NCI-H2107 treated with DMSO at 0.1 percent for 48 hours (cell line): ENCODE data around the gene MIA3.

Experiments
- DNase-seq: peaks from one replicate; lab custom pipeline; 2025; ENCODE audit not compliant: unreplicated experiment; lab: John Stamatoyannopoulos, UW

Gene MIA3

GRCh38 chr1:222716393-222716792 is 98.5 kb downstream of the MIA3 start:
- no peak for DNase-seq
